Esophagus squamous epithelium (tissue), 5 donors: Measurements from ENCODE around the gene TMEM59L. TPM values are rescaled to one million over a fixed set of nuclear protein-coding genes. Genes with fewer than 3 reads are reported as not detected.

Source experiments
- DNase-seq: peaks from one replicate; lab custom pipeline; 2025; lab: John Stamatoyannopoulos, UW
- H3K27ac ChIP-seq, 4 donors: fragments of 200-600 bp; sonication (generic); one replicate each; pipeline ENCODE4 v1.5.1; 2016 to 2019; ENCODE audit warnings: mild to moderate bottlenecking in 1 of 4
- H3K27me3 ChIP-seq, 4 donors: fragments of 200-600 bp; sonication (generic); 1 replicate in 3 of 4; 2 replicates in 1 of 4; pipeline versions ENCODE4 v1.5.1 to v1.6.0; 2017 to 2021; ENCODE audit warnings: antibody characterized with exemption in 1 of 4
- H3K36me3 ChIP-seq, 3 donors: fragments of 200-600 bp; sonication (generic); one replicate each; pipeline ENCODE4 v1.5.1; 2016 to 2019
- H3K4me1 ChIP-seq, 3 donors: fragments of 200-600 bp; sonication (generic); one replicate each; pipeline ENCODE4 v1.5.1; 2017 to 2019
- H3K4me3 ChIP-seq, 4 donors: fragments of 200-600 bp; sonication (generic); 1 replicate in 3 of 4; 2 replicates in 1 of 4; pipeline ENCODE4 v1.5.1; 2016 to 2019; ENCODE audit warnings: mild to moderate bottlenecking in 2 of 4, moderate library complexity in 1 of 4
- H3K9me3 ChIP-seq, 3 donors: fragments of 200-600 bp; sonication (generic); one replicate each; pipeline ENCODE4 v1.5.1; 2016 to 2019
- POLR2A ChIP-seq, 4 donors: fragments of 450-650 bp; IDR thresholded peaks; one replicate each; pipeline ENCODE4 v1.6.1; 2017; ENCODE audit warnings: antibody characterized with exemption in 4 of 4, mild to moderate bottlenecking in 4 of 4, moderate library complexity in 3 of 4
- WGBS, 2 donors: methylation state at CpG; one replicate each; pipeline ENCODE4 v1.1.5; 2018; 5-methylcytosine and 5-hydroxymethylcytosine counted together
- intact Hi-C: fragments of 100-400 bp; cut with DNase I; formaldehyde crosslinking; loops from one replicate; pipeline ENCODE4 v1.15.0; 2022
- total RNA-seq, 4 donors: library from RNA; depleted of rRNA; stranded (reverse); fragments of >200 nt; gene quantifications; one replicate each; pipeline ENCODE4 v1.1.0, GENCODE V29; 2016
- TF ChIP-seq, protein P1 (sequence below), 6 experiments: fragments of 450-650 bp in 4 of 6; fragments of 200-600 bp in 2 of 6; sonication (generic) in 2 of 6; IDR thresholded peaks; one replicate each; pipeline ENCODE4 v1.5.1; 2016 to 2019; ENCODE audit warnings: antibody characterized with exemption in 6 of 6, mild to moderate bottlenecking in 4 of 6, moderate library complexity in 4 of 6
- donor health status: DM: yes; HTN: yes; CAD: no.

TMEM59L gene
- total RNA-seq, 4 donors from 2014 or later = 0.18 to 2.7 TPM; not detected in 2

- no peak overlapping the region for H3K4me3 ChIP-seq
- no peaks in the 10 kb centered on the region for H3K27me3 ChIP-seq
- H3K36me3 ChIP-seq = no peaks in the 10 kb centered on the region
- no peaks in the 10 kb centered on the region for H3K9me3 ChIP-seq
- WGBS, 2 donors = 20 to 71% methylated on average over 1 of the region's 1 CpG
- TF ChIP-seq POLR2A (IDR thresholded peaks at IDR 0.05) = no peak
- TF ChIP-seq, protein P1, sequence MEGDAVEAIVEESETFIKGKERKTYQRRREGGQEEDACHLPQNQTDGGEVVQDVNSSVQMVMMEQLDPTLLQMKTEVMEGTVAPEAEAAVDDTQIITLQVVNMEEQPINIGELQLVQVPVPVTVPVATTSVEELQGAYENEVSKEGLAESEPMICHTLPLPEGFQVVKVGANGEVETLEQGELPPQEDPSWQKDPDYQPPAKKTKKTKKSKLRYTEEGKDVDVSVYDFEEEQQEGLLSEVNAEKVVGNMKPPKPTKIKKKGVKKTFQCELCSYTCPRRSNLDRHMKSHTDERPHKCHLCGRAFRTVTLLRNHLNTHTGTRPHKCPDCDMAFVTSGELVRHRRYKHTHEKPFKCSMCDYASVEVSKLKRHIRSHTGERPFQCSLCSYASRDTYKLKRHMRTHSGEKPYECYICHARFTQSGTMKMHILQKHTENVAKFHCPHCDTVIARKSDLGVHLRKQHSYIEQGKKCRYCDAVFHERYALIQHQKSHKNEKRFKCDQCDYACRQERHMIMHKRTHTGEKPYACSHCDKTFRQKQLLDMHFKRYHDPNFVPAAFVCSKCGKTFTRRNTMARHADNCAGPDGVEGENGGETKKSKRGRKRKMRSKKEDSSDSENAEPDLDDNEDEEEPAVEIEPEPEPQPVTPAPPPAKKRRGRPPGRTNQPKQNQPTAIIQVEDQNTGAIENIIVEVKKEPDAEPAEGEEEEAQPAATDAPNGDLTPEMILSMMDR (IDR thresholded peaks at IDR 0.05) = no peak
- no peak for DNase-seq
- intact Hi-C loops = no loop called here
- H3K4me1 ChIP-seq = peaks cover 20 to 53% (median 38%) of the 10 kb centered on the region in 3 donors
- H3K27ac ChIP-seq = peak overlapping the region; percentile 75 to 95 (median 82)
These were observed 38.6 kb downstream of the TMEM59L start for GRCh38 chr19:18651300-18651699.

DNA sequence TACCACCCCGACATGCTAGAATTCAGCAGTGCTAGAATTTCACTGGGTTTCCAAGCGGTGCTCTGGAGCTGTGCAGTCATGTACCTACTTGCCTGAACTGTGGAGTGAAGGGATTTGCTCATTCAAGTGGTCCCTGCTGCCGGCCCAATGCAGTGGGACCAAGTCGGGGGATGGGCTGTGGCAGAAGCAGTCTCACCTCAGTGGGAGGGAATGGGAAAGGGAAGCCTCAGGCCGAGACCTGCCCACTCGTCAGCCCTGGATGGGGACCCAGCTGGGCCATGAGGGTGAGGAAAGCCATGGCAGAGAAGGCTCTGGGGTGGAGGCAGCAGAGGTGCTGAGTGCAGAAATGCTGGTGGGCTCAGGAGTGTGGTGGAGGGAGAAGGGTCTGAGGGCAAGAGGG lies 39.1 kb downstream of the TMEM59L start:
- TF ChIP-seq, protein P1 (IDR thresholded peaks at IDR 0.05) = no peak
- no peak for TF ChIP-seq POLR2A (IDR thresholded peaks at IDR 0.05)
- no peaks in the 10 kb centered on the region for H3K36me3 ChIP-seq
- intact Hi-C loops = no loop called here
- no peaks in the 10 kb centered on the region for H3K27me3 ChIP-seq
- H3K9me3 ChIP-seq = no peaks in the 10 kb centered on the region
- 73 to 80% methylated on average over 2 to 6 of the region's 6 CpGs for WGBS, 2 donors
- no peak overlapping the region for H3K4me3 ChIP-seq
- H3K27ac ChIP-seq = peak overlapping the region; percentile 75 to 95 (median 82)
- H3K4me1 ChIP-seq = peaks cover 20 to 53% (median 38%) of the 10 kb centered on the region in 3 donors
- DNase-seq = no peak

DNA sequence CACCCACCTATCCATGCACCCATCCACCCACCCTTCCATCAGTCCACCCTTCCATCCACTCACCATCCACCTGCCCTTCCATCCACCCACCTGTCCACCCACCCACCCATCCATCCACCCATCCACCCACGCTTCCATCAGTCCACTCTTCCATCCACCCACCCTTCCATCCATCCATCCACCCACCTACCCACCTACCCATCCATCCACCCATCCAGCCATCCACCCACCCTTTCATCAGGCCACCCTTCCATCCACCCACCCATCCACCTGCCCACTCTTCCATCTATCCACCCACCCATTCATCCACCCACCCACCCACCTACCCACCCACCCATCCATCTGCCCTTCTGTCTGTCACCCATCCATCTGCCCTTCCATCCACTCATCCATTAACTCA lies 41.2 kb downstream of the TMEM59L start:
- intact Hi-C loops = no loop called here
- Histone ChIP-seq H3K27me3 (no peaks in the 10 kb centered on the region), H3K36me3 (no peaks in the 10 kb centered on the region), H3K27ac (no peak overlapping the region), H3K4me1 (peaks cover 21 to 59% (median 43%) of the 10 kb centered on the region in 3 donors), H3K4me3 (no peak overlapping the region), H3K9me3 (no peaks in the 10 kb centered on the region)
- 73 to 83% methylated on average over 1 of the region's 1 CpG for whole genome bisulfite sequencing, 2 donors
- TF ChIP-seq, protein P1 (IDR thresholded peaks at IDR 0.05) = no peak
- TF ChIP-seq POLR2A (IDR thresholded peaks at IDR 0.05) = no peak
- DNase-seq = no peak

- Histone ChIP-seq H3K4me1 (peaks cover 15 to 59% (median 43%) of the 10 kb centered on the region in 3 donors), H3K27ac (no peak overlapping the region), H3K27me3 (no peaks in the 10 kb centered on the region), H3K4me3 (no peak overlapping the region), H3K9me3 (no peaks in the 10 kb centered on the region), H3K36me3 (no peaks in the 10 kb centered on the region)
- 96% methylated on average over 7 of the region's 7 CpGs for WGBS, 2 donors
- intact Hi-C loops = no loop called here
- no peak for DNase-seq
- TF ChIP-seq, protein P1 (IDR thresholded peaks at IDR 0.05) = no peak
- TF ChIP-seq POLR2A (IDR thresholded peaks at IDR 0.05) = no peak
These were observed 41.8 kb downstream of the TMEM59L start for GRCh38 chr19:18654469-18654868.

DNA sequence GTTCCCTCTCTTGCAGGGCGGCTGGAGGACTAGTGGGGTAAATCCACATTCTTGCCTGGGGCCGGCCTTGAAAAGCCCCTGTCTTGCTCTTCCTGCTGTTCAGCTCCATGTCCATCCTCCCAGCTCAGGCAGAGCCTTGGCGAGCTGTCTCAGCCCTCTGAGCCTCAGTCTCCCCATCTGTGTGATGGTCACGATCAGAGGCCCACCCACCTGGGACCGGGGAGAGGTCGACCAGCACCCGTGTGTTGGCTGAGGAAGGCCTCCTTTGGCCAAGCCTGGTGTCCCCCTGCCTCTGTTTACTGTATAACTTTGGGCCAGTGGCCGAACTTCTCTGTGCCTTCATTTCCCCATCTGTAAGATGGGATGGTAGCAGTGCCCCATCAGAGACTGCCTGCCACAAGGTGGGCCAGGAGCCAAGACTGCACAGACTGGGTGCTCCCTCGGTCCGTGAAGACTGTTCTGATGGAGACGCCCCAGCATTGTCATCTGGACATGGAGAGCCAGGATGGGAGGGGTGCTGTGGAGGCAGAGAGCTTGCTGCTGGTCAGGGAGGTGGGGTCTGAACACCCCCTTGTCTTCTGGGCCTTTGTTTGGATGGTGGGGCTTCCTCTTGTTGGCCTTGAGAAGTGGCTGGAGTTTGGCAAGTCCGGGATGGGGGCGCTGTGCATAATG lies 42.6 kb downstream of the TMEM59L start:
- no peak overlapping the region for H3K27ac ChIP-seq
- no peak for TF ChIP-seq POLR2A (IDR thresholded peaks at IDR 0.05)
- TF ChIP-seq, protein P1 (IDR thresholded peaks at IDR 0.05) = no peak
- 91 to 97% methylated on average over 4 to 7 of the region's 13 CpGs for WGBS, 2 donors
- no peak for DNase-seq
- no peak overlapping the region for H3K4me3 ChIP-seq
- intact Hi-C loops = no loop called here
- peaks cover 7 to 59% (median 42%) of the 10 kb centered on the region in 3 donors for H3K4me1 ChIP-seq
- no peaks in the 10 kb centered on the region for H3K36me3 ChIP-seq
- H3K27me3 ChIP-seq = no peaks in the 10 kb centered on the region
- no peaks in the 10 kb centered on the region for H3K9me3 ChIP-seq
